NCI-H1694 treated with DMSO at 0.1 percent for 48 hours (cell line): ENCODE results near the gene MRPL36.
"Not testable (repeated sequence)": the region's sequence is repeated elsewhere in the genome, so short reads cannot be mapped to it uniquely, and the experiment has no call there.

Experiments used
- DNase-seq: peaks from one replicate; lab custom pipeline; 2025; lab: John Stamatoyannopoulos, UW

MRPL36 gene

GRCh38 chr5:1832511-1833250, 33.0 kb upstream of the MRPL36 start:
- DNase-seq, result no peak

GRCh38 chr5:1831677-1832313, 32.2 kb upstream of the MRPL36 start:
- DNase-seq, result no peak

- no peak for DNase-seq
Observed at GRCh38 chr5:1831257-1831656, 31.6 kb upstream of the MRPL36 start.

DNA sequence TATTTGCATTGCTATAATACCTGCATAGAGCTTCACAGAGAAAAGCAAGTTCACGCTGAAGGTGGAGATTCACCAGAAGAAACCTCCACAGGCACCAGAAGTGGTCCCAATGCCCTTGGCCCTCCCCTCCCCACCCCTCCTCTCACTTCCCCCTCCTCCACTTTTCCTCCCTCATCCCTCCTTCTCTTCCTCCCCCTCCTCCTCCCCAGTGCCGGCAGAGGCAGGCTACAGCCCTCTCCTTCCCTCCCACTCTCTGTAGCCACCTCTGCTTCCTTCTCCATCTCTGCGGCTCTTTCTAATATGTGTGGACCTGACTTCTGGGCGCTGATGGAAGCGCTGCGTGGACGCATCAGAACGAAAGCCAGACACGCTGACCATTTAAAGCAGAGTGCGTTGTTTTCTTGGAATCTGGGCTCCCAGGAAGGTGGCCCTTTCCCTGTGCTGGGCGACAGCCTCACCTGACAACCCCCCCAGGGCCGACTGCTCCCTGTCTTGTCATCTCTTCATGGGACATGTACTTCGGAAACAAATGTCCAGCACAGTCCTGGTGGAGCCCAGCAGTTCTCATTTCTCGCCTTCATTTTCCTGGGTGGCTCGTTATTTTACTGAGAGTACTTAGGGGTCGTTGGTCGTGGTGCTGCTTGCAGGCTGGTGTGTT, 31.1 kb upstream of the MRPL36 start:
- no peak for DNase-seq

DNA sequence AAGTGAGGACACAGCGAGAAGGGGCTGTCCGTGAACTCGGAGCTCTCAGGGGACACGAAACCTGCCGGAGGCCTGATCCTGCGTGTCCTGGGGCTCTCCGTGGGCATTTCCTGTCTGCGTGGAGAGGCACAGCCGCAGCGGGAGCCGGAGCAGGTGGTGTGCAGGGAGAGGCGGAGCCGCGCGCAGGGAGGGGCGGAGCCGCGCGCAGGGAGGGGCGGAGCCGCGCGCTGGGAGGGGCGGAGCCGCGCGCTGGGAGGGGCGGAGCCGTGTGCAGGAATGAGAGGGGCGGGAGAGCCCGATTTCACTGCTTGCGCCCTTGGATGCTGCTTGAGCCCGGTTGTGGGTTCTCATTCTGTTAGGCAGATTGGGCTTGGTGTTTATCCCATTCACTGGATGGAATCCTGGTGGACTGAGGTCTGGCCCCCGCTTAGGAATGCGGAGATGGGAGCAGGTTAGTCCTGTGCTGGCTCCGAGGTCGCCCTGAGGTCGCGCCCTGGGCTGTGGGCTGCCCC, 28.3 kb upstream of the MRPL36 start:
- DNase-seq, result no peak

- DNase-seq, result no peak
Observed at GRCh38 chr5:1827025-1827885, 27.6 kb upstream of the MRPL36 start.

DNA sequence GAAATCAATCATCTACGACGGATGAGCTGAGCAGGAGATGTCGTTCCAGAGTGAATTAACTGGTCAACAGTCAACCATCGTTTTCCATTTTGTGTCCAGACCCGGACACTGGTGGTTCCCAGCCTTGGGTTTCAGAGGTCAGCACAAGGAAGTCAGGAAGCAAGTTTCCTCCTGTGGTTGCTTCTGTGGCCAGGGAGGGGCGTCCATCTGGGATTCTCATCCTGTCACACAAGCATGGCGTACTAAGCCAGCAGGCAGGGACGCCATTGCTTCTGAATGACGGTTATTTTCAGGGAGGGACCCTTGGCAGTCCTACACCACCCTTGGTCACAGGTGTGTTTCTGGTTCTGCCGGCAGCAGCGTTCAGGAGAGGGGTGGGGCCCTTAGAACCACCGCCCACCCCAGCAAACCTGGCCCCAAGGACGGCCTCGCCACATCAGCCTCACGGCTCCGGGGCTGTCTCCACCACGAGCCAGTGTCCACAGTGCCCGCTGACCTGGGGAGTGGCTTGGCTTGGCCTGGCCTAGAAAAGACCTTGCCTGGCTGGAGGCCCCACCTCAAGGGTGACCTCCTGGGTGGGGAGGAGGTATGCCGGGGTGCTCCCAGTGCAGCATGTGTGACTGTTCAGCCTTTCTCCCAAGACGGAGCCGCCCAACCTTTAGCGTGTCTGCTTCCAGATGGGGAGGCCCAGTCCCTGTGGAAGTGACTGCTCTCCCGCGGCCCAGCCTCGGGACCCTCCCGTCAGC, 26.8 kb upstream of the MRPL36 start:
- no peak for DNase-seq

GRCh38 chr5:1824903-1825841, 25.5 kb upstream of the MRPL36 start:
- DNase-seq, result no peak

- no peak for DNase-seq
Observed at GRCh38 chr5:1824109-1824821, 24.6 kb upstream of the MRPL36 start.

- no peak for DNase-seq
Observed at GRCh38 chr5:1823381-1824034, 23.9 kb upstream of the MRPL36 start.

DNA sequence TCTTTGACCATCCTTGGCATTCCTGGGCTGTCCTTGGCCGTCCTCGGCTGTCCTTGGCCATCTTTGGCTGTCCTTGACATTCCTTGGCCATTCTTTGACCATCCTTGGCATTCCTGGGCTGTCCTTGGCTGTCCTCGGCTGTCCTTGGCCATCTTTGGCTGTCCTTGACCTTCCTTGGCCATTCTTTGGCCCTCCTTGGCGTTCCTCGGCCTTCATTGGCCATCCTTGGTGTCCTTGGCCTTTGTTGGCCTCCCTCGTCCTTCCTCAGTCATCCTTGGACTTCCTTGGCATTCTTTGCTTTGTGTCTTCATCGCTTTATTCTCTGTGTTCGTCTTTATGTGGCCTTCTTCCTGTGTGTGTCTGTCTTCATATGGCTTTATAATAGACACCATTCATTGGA, 22.2 kb upstream of the MRPL36 start:
- no peak for DNase-seq

- no peak for DNase-seq
Observed at GRCh38 chr5:1820926-1821325, 21.3 kb upstream of the MRPL36 start.

- DNase-seq, result no peak
Observed at GRCh38 chr5:1820381-1820780, 20.7 kb upstream of the MRPL36 start.

DNA sequence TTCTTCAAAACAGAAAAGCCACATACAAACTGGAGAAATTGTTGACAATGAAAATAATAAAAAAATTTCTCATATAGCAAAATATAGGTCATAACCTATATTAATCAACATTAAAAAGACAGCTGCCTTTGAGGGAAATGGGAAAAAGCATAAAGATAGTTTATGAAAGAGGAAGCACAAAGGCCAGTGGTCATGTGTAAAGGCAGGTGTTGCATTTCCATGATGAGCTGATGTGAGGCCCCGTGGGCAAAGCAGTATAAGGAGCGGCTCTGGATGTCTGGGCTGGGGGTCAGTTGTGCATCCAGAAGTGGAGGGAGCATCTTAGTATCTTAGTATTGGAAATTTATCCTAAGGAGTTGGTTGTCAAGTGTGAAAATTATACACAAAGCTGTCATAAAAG, 19.8 kb upstream of the MRPL36 start:
- no peak for DNase-seq

GRCh38 chr5:1818784-1819183, 19.1 kb upstream of the MRPL36 start:
- no peak for DNase-seq

DNA sequence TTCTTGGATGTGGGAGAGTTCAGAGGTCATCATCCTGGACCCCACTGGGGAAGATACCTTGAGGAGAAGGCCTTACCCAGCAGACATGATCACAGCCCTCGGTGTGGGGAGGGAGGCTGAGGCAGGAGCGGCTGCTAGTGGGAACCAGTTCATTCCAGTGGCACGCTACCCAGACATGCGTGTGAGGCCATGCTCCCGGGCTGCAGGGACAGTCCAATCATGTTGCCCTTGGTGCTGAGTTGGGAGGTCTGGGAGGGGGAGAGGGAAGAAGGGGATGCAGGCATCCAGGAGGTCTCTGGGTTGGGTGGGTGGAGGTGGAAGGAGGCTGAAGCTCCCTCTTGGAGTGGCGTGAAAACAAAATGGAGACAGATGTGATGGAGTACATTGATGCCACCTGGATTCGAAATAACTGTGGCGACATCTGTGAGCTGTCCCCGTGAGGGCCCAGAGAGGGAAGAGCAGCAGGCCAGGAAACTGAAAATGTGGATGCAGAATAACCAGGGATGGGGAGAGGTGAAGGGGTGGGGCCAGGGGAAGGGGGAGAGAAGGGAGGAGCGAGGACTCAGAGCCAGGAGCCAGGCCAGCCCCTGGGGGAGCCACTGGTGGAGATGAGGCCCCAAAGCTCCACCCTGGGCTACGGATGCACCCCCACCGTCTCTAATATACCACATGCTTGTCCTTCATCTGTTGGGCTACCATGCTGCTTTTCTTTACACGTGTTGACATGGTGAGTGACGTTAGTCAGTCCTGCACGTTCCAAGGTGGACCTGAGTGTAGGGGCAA, 17.8 kb upstream of the MRPL36 start:
- DNase-seq, result no peak

GRCh38 chr5:1816495-1817089, 17.0 kb upstream of the MRPL36 start:
- DNase-seq, result not testable (repeated sequence)

DNA sequence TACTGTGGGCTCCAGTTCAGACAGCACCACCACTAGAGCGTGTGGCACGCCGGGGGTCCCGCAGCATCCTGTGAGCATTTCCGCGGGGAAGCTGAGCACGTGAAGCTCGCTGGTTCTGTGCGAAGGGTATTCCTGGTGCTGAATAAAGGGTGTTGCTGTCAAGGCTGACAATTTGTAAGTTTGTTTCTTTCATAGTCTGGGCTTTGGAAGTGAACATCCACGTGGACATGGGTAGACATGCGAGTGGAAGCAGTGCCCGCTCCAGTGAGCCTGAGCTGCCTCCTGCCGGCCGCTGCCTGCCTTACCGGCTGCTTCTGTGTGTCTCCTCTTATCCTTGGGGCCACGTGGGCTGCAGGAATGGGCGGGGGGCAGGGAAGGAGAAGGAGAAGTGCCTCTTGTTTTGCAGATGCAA, 16.2 kb upstream of the MRPL36 start:
- DNase-seq, result no peak
